ENCODE data around the gene FOXJ3.

GRCh38 chr1:42350086-42350485, 15.1 kb upstream of the FOXJ3 start:
- TF ChIP-seq CTCF (IDR thresholded peaks at IDR 0.05) (no peak), POLR2AphosphoS5 (IDR thresholded peaks at IDR 0.05) (no peak), POLR2A (IDR thresholded peaks at IDR 0.05) (no peak)

Measured in breast epithelium (tissue), 3 donors.